GM12878 (cell line): ENCODE measurements around the gene PHKB. TPM values are rescaled to one million over a fixed set of nuclear protein-coding genes. Genes with fewer than 3 reads are reported as not detected.

Source experiments
- ATAC-seq: fragments of 200-7000 bp; cut with Tn5 transposase; 3 replicates; pipeline ENCODE4 v1.9.1; 2020; ENCODE audit warnings: mild to moderate bottlenecking, moderate library complexity
- BruUV-seq: library from RNA; stranded (reverse); fragments of 400-500 nt; replicated peaks from 2 replicates; lab custom pipeline; 2021; lab: Mats Ljungman, UMichigan
- CTCF ChIA-PET: fragments of 300-600 bp; sonication (Branson Sonifier 250); formaldehyde crosslinking; extraction: SDS; loops from one replicate; lab custom pipeline; 2021; ENCODE audit warnings: inconsistent platforms; lab: Yijun Ruan, JAX
- POLR2A ChIA-PET: fragments of 350-600 bp; formaldehyde crosslinking; extraction: SDS; loops from one replicate; lab custom pipeline; 2021; ENCODE audit warnings: inconsistent platforms; lab: Charles Lee
- RAD21 ChIA-PET: fragments of 300-600 bp; sonication (Branson Sonifier 250); formaldehyde crosslinking; loops from one replicate; lab custom pipeline; 2023; ENCODE audit warnings: antibody characterized with exemption; ENCODE audit not compliant: unreplicated experiment; lab: Charles Lee
- SMC1A ChIA-PET: fragments of 300-600 bp; sonication (Branson Sonifier 250); formaldehyde crosslinking; loops from one replicate; lab custom pipeline; 2023; ENCODE audit not compliant: unreplicated experiment, uncharacterized antibody; lab: Charles Lee
- DNase-seq: peaks from one replicate; pipeline ENCODE4 v3.0.0-alpha.2; 2011; ENCODE audit warnings: low read depth, low spot score
- FAIRE-seq: peaks from 3 replicates; lab custom pipeline; 2011; peaks lifted over from hg19 to GRCh38; lab: Jason Lieb, UNC
- H2AFZ ChIP-seq: 2 replicates; pipeline ENCODE4 v1.6.0; 2011; ENCODE audit warnings: low read depth, low read length, control low read depth; ENCODE audit not compliant: control insufficient read depth
- H3K27ac ChIP-seq: 2 replicates; pipeline ENCODE4 v1.5.1; 2011; ENCODE audit warnings: control low read depth; ENCODE audit not compliant: control insufficient read depth, insufficient read depth
- H3K27me3 ChIP-seq, 2 experiments: replicated peaks in 1 of 2; 2 replicates each; pipeline versions ENCODE4 v1.6.0 to v1.6.1; 2011; ENCODE audit warnings: low read length in 1 of 2; ENCODE audit not compliant: control insufficient read depth in 2 of 2, insufficient read depth in 2 of 2
- H3K36me3 ChIP-seq, 2 experiments: 2 replicates each; pipeline ENCODE4 v1.5.1; 2011; ENCODE audit warnings: low read length in 1 of 2; ENCODE audit not compliant: control insufficient read depth in 2 of 2, insufficient read depth in 2 of 2
- H3K4me1 ChIP-seq: 2 replicates; pipeline ENCODE4 v1.6.1; 2011; ENCODE audit warnings: mild to moderate bottlenecking, low read length, moderate library complexity, mixed read lengths; ENCODE audit not compliant: control insufficient read depth, insufficient read depth
- H3K4me2 ChIP-seq: 2 replicates; pipeline ENCODE4 v1.6.0; 2011; ENCODE audit warnings: control low read depth; ENCODE audit not compliant: control insufficient read depth, insufficient read depth
- H3K4me3 ChIP-seq: fragments of 200-600 bp; sonication (generic); 2 replicates; pipeline ENCODE4 v1.5.1; 2016
- H3K79me2 ChIP-seq: 2 replicates; pipeline ENCODE4 v1.6.0; 2011; ENCODE audit warnings: low read length; ENCODE audit not compliant: control insufficient read depth, insufficient read depth
- H3K9ac ChIP-seq: 2 replicates; pipeline ENCODE4 v1.8.0; 2011; ENCODE audit warnings: low read length, control low read depth, mixed read lengths; ENCODE audit not compliant: control insufficient read depth, insufficient read depth
- H3K9me3 ChIP-seq: replicated peaks from 3 replicates; pipeline ENCODE4 v1.5.1; 2011; ENCODE audit warnings: mild to moderate bottlenecking, low read length; ENCODE audit not compliant: control insufficient read depth, insufficient read depth
- H4K20me1 ChIP-seq: 2 replicates; pipeline ENCODE4 v1.6.0; 2011; ENCODE audit not compliant: control insufficient read depth, insufficient read depth
- CEBPB ChIP-seq, 2 experiments: fragments of 150-350 bp in 1 of 2; IDR thresholded peaks; 2 replicates each; pipeline ENCODE4 v1.6.1; 2012 to 2014; ENCODE audit warnings: low read depth in 2 of 2, low read length in 2 of 2, borderline replicate concordance in 1 of 2, inconsistent platforms in 1 of 2
- CEBPZ ChIP-seq: fragments of 150-350 bp; IDR thresholded peaks from 2 replicates; pipeline ENCODE4 v1.6.1; 2016; ENCODE audit warnings: low read depth, low read length
- NKRF ChIP-seq: fragments of 450-650 bp; conservative IDR thresholded peaks from 2 replicates; pipeline ENCODE4 v1.6.1; 2017; ENCODE audit warnings: mild to moderate bottlenecking, moderate library complexity
- POLR2A ChIP-seq: IDR thresholded peaks from 2 replicates; pipeline ENCODE4 v1.6.1; 2011; ENCODE audit warnings: low read depth, mild to moderate bottlenecking, low read length
- TCF7 ChIP-seq: IDR thresholded peaks from 2 replicates; pipeline ENCODE4 v1.6.1; 2014; ENCODE audit warnings: antibody characterized with exemption, borderline replicate concordance
- ZZZ3 ChIP-seq: IDR thresholded peaks from 2 replicates; pipeline ENCODE4 v1.6.1; 2011; ENCODE audit warnings: low read depth; ENCODE audit not compliant: control insufficient read depth, insufficient read length
- WGBS: methylation state at CpG from one replicate; pipeline ENCODE4 v1.1.6; 2016; ENCODE audit warnings: low lambda C conversion rate; ENCODE audit not compliant: insufficient replicate concordance, insufficient coverage; ENCODE audit errors: missing lambda C conversion rate; 5-methylcytosine and 5-hydroxymethylcytosine counted together
- in situ Hi-C: fragments of 300-500 bp; cut with MboI; formaldehyde crosslinking; loops from 9 replicates; pipeline ENCODE4 v1.14.3; 2018; ENCODE audit warnings: mixed read lengths
- intact Hi-C: fragments of 100-400 bp; cut with micrococcal nuclease; formaldehyde crosslinking; loops from one replicate; pipeline ENCODE4 v1.14.2; 2022; ENCODE audit not compliant: unreplicated experiment
- polyA plus RNA-seq, 11 experiments: library from polyadenylated mRNA; depleted of rRNA in 4 of 11; unstranded in 6 of 11; stranded (reverse) in 5 of 11; fragments of >200 nt; fragmentation: Nextera tagmentation in 4 of 11; fragmentation: Illumina TruSeq in 1 of 11; extraction: Ambion mirVana in 4 of 11; extraction: Trizol in 1 of 11; gene quantifications; 1 replicate in 1 of 11; 2 replicates in 10 of 11; pipeline versions ENCODE4 v1.2.1 to v1.2.3, GENCODE V29; 2011 to 2016; ENCODE audit warnings: inconsistent platforms in 2 of 11, missing spikeins in 2 of 11, low read depth in 1 of 11
- total RNA-seq, 4 experiments: library from RNA; depleted of rRNA in 3 of 4; stranded (reverse); fragments of >200 nt in 3 of 4; fragmentation: Illumina TruSeq in 1 of 4; extraction: Trizol in 1 of 4; gene quantifications; 2 replicates each; pipeline versions ENCODE4 v1.2.1 to v1.2.3, GENCODE V29; 2013 to 2021

Gene PHKB
- total and polyA plus RNA-seq, 10 of the 15 experiments (the other 5 are each of a cell fraction or from before 2014, with no cell fraction given), result 14.2 to 65.6 (median 37.0) TPM

GRCh38 chr16:47712276-47713224 lies 251.4 kb downstream of the PHKB start:
- no peak overlapping the region for H3K27ac ChIP-seq
- peaks cover 3% of the 10 kb centered on the region for H3K4me1 ChIP-seq
- no TSS peak for BruUV-seq
- 62% methylated on average over 17 of the region's 17 CpGs for WGBS
- H3K9ac ChIP-seq, result no peak overlapping the region
- H3K36me3 ChIP-seq, result no peaks in the 10 kb centered on the region
- FAIRE-seq (no peak), DNase-seq (no peak), ATAC-seq (peak; percentile 26)
- no peaks in the 10 kb centered on the region for H3K79me2 ChIP-seq
- RAD21 ChIA-PET, result no interaction called here
- no peaks in the 10 kb centered on the region for H3K9me3 ChIP-seq
- TF ChIP-seq CEBPB (IDR thresholded peaks at IDR 0.05; ENCODE audit: borderline replicate concordance in 1 of 2, low read depth in 2 of 2, low read length in 2 of 2) (no peak), POLR2A (no peak), TCF7 (no peak), ZZZ3 (no peak), NKRF (no peak), CEBPZ (no peak)
- in situ Hi-C loops, result no loop called here
- no peak overlapping the region for H3K4me3 ChIP-seq
- SMC1A ChIA-PET, result no interaction called here
- CTCF ChIA-PET, result interaction anchor here (0.7 to 1.7 kb wide), 2 partner anchors 15 to 17 kb away, joined by 3 to 5 read pairs; no protein-coding TSS in a partner anchor
- H3K27me3 ChIP-seq, result no peaks in the 10 kb centered on the region
- intact Hi-C loops, result loop anchor here (5.0 kb wide), 1 partner anchor 445 kb away; the partner anchor contains the start of gene ABCC12
- no peaks in the 10 kb centered on the region for H4K20me1 ChIP-seq
- no peak overlapping the region for H3K4me2 ChIP-seq
- POLR2A ChIA-PET, result no interaction called here
- no peak overlapping the region for H2AFZ ChIP-seq
